GM23338 (cell line): Measurements from ENCODE around the gene UBAP2. TPM values are rescaled to one million over a fixed set of nuclear protein-coding genes. Genes with fewer than 3 reads are reported as not detected.

Experiments used
- ATAC-seq: fragments of 200-7000 bp; cut with Tn5 transposase; 3 replicates; pipeline ENCODE4 v1.9.1; 2020
- DNase-seq: peaks from one replicate; pipeline ENCODE4 v3.0.0-alpha.2; 2015; ENCODE audit warnings: low spot score
- H2AFZ ChIP-seq: fragments of 200-600 bp; sonication (generic); 2 replicates; pipeline ENCODE4 v1.8.0; 2016; ENCODE audit warnings: antibody characterized with exemption, mild to moderate bottlenecking, moderate library complexity
- H3F3A ChIP-seq: fragments of 200-600 bp; sonication (generic); replicated peaks from 2 replicates; pipeline ENCODE4 v1.8.0; 2017; ENCODE audit warnings: antibody characterized with exemption, mixed run types, low read depth
- H3K27ac ChIP-seq: fragments of 200-600 bp; sonication (generic); 2 replicates; pipeline ENCODE4 v1.6.1; 2016; ENCODE audit warnings: low read depth
- H3K27me3 ChIP-seq: fragments of 200-600 bp; sonication (generic); 2 replicates; pipeline ENCODE4 v1.8.0; 2016; ENCODE audit warnings: mild to moderate bottlenecking, mixed run types, moderate library complexity; ENCODE audit not compliant: insufficient read depth
- H3K36me3 ChIP-seq: fragments of 200-600 bp; sonication (generic); 2 replicates; pipeline ENCODE4 v1.8.0; 2016; ENCODE audit warnings: mild to moderate bottlenecking; ENCODE audit not compliant: insufficient read depth
- H3K4me1 ChIP-seq: fragments of 200-600 bp; sonication (generic); 2 replicates; pipeline ENCODE4 v1.8.0; 2016; ENCODE audit warnings: mild to moderate bottlenecking, moderate library complexity; ENCODE audit not compliant: insufficient read depth
- H3K4me2 ChIP-seq: fragments of 200-600 bp; sonication (generic); 2 replicates; pipeline ENCODE4 v1.7.1; 2017; ENCODE audit warnings: mixed run types
- H3K4me3 ChIP-seq: fragments of 200-600 bp; sonication (generic); 2 replicates; pipeline ENCODE4 v1.6.1; 2016; ENCODE audit warnings: mixed run types
- H3K79me2 ChIP-seq: fragments of 200-600 bp; sonication (generic); replicated peaks from 2 replicates; pipeline ENCODE4 v1.8.0; 2017; ENCODE audit warnings: mild to moderate bottlenecking; ENCODE audit not compliant: insufficient read depth
- H3K9me2 ChIP-seq: fragments of 200-600 bp; sonication (generic); 2 replicates; pipeline ENCODE4 v1.8.0; 2017; ENCODE audit not compliant: insufficient read depth
- H4K20me1 ChIP-seq: fragments of 200-600 bp; sonication (generic); replicated peaks from 2 replicates; pipeline ENCODE4 v1.8.0; 2017; ENCODE audit warnings: mild to moderate bottlenecking; ENCODE audit not compliant: insufficient read depth
- H3K27ac Mint-ChIP-seq: 2 replicates; pipeline ENCODE4 v1.8.0; 2020; ENCODE audit warnings: inconsistent platforms, mild to moderate bottlenecking, moderate library complexity, mixed read lengths
- H3K27me3 Mint-ChIP-seq: 3 replicates; pipeline ENCODE4 v1.8.0; 2022; ENCODE audit warnings: low read depth, mild to moderate bottlenecking, moderate library complexity, mixed read lengths, inconsistent platforms; ENCODE audit not compliant: insufficient read depth, poor library complexity
- H3K36me3 Mint-ChIP-seq: 3 replicates; pipeline ENCODE4 v1.8.0; 2021; ENCODE audit warnings: low read depth, mild to moderate bottlenecking, inconsistent platforms, moderate library complexity, mixed read lengths
- H3K4me1 Mint-ChIP-seq: 3 replicates; pipeline ENCODE4 v1.8.0; 2020; ENCODE audit warnings: mild to moderate bottlenecking, inconsistent platforms, mixed read lengths
- H3K4me3 Mint-ChIP-seq: 3 replicates; pipeline ENCODE4 v1.8.0; 2021; ENCODE audit warnings: moderate library complexity, mild to moderate bottlenecking, inconsistent platforms, mixed read lengths
- H3K9me3 Mint-ChIP-seq: 3 replicates; pipeline ENCODE4 v1.8.0; 2020; ENCODE audit warnings: moderate library complexity, mild to moderate bottlenecking, inconsistent platforms, mixed read lengths
- CREB1 ChIP-seq: fragments of 250-450 bp; sonication (Bioruptor Pico); IDR thresholded peaks from 2 replicates; pipeline ENCODE4 v1.5.0; 2020; ENCODE audit warnings: low read depth, mild to moderate bottlenecking, moderate library complexity
- EZH2 ChIP-seq: fragments of 200-600 bp; sonication (generic); IDR thresholded peaks from one replicate; pipeline ENCODE4 v1.8.0; 2017; ENCODE audit warnings: antibody characterized with exemption, mild to moderate bottlenecking, low read depth; ENCODE audit not compliant: unreplicated experiment
- EZH2phosphoT487 ChIP-seq: fragments of 200-600 bp; sonication (generic); IDR thresholded peaks from one replicate; pipeline ENCODE4 v1.8.1; 2018; ENCODE audit warnings: antibody characterized with exemption; ENCODE audit not compliant: unreplicated experiment
- JUNB ChIP-seq: IDR thresholded peaks from one replicate; pipeline ENCODE4 v1.6.1; 2016; ENCODE audit warnings: antibody characterized with exemption; ENCODE audit not compliant: unreplicated experiment
- NANOG ChIP-seq: IDR thresholded peaks from 2 replicates; pipeline ENCODE4 v1.6.1; 2016; ENCODE audit warnings: antibody characterized with exemption, borderline replicate concordance
- POLR2AphosphoS5 ChIP-seq: IDR thresholded peaks from 2 replicates; pipeline ENCODE4 v1.6.1; 2016; ENCODE audit warnings: antibody characterized with exemption, low read depth
- STAT1 ChIP-seq: IDR thresholded peaks from one replicate; pipeline ENCODE4 v1.6.1; 2016; ENCODE audit warnings: antibody characterized with exemption; ENCODE audit not compliant: unreplicated experiment
- ZNF114 ChIP-seq: fragments of 250-450 bp; sonication (Bioruptor Pico); IDR thresholded peaks from 2 replicates; pipeline ENCODE4 v1.5.0; 2020; ENCODE audit warnings: mild to moderate bottlenecking, moderate library complexity
- ZNF331 ChIP-seq: fragments of 250-450 bp; sonication (Bioruptor Pico); IDR thresholded peaks from 2 replicates; pipeline ENCODE4 v1.5.0; 2020; ENCODE audit warnings: low read depth, mild to moderate bottlenecking, moderate library complexity
- polyA plus RNA-seq: library from polyadenylated mRNA; unstranded; fragments of >200 nt; fragmentation: Nextera tagmentation; extraction: Ambion mirVana; gene quantifications from 2 replicates; pipeline ENCODE4 v1.2.1, GENCODE V29; 2016
- total RNA-seq: library from RNA; depleted of rRNA; stranded (reverse); fragments of >200 nt; shearing (Covaris generic); gene quantifications from 2 replicates; pipeline ENCODE4 v1.2.3, GENCODE V29; 2014
- TF ChIP-seq, protein P1 (sequence below): IDR thresholded peaks from 2 replicates; pipeline ENCODE4 v1.6.1; 2016; ENCODE audit warnings: antibody characterized with exemption
- TF ChIP-seq, protein P2 (sequence below), 2 experiments: fragments of 200-600 bp in 1 of 2; sonication (generic) in 1 of 2; conservative IDR thresholded peaks; 2 replicates each; pipeline versions ENCODE4 v1.5.1 to v1.6.1; 2016 to 2017; ENCODE audit warnings: antibody characterized with exemption in 2 of 2, low read depth in 2 of 2, mild to moderate bottlenecking in 2 of 2, moderate library complexity in 1 of 2
- TF ChIP-seq, protein P3 (sequence below): IDR thresholded peaks from one replicate; pipeline ENCODE4 v1.6.1; 2018; ENCODE audit warnings: antibody characterized with exemption; ENCODE audit not compliant: unreplicated experiment
- TF ChIP-seq, protein P4 (sequence below): fragments of 250-450 bp; sonication (Bioruptor Pico); IDR thresholded peaks from 2 replicates; pipeline ENCODE4 v1.5.0; 2020; ENCODE audit warnings: mild to moderate bottlenecking, moderate library complexity

The UBAP2 gene
- total and polyA plus RNA-seq, 2 experiments from 2014 or later, result 47.4 to 56.4 TPM

DNA sequence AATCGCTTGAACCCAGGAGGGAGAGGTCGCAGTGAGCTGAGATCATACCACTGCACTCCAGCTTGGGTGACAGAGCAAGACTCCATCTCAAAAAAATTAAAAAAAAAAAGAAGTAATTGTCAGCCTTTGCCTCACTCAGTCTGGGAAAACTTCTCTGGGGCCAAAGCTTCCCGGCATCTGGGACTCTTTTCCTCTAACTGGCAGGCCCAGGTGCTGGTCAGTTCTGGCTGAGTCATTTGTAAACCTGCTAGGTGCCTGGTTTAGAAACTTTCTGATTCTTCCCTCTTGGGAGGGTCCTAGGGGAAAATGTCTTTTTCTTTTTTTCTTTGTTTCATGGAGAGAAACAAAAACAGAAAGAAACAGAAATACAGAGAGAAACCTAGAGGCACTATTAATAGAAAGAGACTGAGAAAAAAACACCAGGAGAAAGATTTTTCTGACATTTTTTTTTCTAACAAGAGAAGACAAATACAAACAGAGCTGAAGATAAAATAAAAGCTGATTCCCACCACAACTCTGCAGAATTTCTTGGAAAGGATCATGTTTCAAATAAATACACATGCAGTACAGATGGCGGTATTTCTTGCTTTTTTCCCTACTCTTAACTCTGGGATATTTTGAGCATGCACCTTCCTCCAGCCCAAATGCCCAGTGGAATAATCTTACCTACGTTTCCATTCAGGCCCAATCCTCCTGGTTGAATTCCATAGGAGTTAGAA, 22.1 kb upstream of the UBAP2 start:
- Mint-ChIP-seq H3K4me3 (no peak overlapping the region), H3K27me3 (peaks cover 14% of the 10 kb centered on the region), H3K4me1 (peaks cover 15% of the 10 kb centered on the region), H3K36me3 (no peaks in the 10 kb centered on the region), H3K27ac (no peak overlapping the region), H3K9me3 (no peaks in the 10 kb centered on the region)
- Histone ChIP-seq H3K27ac (no peak overlapping the region), H3K4me1 (peaks cover 9% of the 10 kb centered on the region; the same call in 1 of the 2 replicates), H3K4me3 (no peak overlapping the region), H3K36me3 (no peaks in the 10 kb centered on the region), H3F3A (0 out of 2 replicates have a peak, but pooled peaks cover 4% of the 10 kb centered on the region), H3K9me2 (no peaks in the 10 kb centered on the region), H2AFZ (peak overlapping the region; percentile 80; the same call in 1 of the 2 replicates), H3K27me3 (no peaks in the 10 kb centered on the region), H3K79me2 (no peaks in the 10 kb centered on the region), H3K4me2 (no peak overlapping the region), H4K20me1 (no peaks in the 10 kb centered on the region)
- DNase-seq (no peak), ATAC-seq (no peak)
- TF ChIP-seq, protein P1, sequence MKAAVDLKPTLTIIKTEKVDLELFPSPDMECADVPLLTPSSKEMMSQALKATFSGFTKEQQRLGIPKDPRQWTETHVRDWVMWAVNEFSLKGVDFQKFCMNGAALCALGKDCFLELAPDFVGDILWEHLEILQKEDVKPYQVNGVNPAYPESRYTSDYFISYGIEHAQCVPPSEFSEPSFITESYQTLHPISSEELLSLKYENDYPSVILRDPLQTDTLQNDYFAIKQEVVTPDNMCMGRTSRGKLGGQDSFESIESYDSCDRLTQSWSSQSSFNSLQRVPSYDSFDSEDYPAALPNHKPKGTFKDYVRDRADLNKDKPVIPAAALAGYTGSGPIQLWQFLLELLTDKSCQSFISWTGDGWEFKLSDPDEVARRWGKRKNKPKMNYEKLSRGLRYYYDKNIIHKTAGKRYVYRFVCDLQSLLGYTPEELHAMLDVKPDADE, result no peak
- TF ChIP-seq, protein P2, sequence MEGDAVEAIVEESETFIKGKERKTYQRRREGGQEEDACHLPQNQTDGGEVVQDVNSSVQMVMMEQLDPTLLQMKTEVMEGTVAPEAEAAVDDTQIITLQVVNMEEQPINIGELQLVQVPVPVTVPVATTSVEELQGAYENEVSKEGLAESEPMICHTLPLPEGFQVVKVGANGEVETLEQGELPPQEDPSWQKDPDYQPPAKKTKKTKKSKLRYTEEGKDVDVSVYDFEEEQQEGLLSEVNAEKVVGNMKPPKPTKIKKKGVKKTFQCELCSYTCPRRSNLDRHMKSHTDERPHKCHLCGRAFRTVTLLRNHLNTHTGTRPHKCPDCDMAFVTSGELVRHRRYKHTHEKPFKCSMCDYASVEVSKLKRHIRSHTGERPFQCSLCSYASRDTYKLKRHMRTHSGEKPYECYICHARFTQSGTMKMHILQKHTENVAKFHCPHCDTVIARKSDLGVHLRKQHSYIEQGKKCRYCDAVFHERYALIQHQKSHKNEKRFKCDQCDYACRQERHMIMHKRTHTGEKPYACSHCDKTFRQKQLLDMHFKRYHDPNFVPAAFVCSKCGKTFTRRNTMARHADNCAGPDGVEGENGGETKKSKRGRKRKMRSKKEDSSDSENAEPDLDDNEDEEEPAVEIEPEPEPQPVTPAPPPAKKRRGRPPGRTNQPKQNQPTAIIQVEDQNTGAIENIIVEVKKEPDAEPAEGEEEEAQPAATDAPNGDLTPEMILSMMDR (conservative IDR thresholded peaks at IDR 0.05; ENCODE audit: low read depth in 2 of 2), result no peak
- TF ChIP-seq JUNB (no peak), EZH2phosphoT487 (no peak), ZNF114 (CRISPR knock-in tag) (no peak), POLR2AphosphoS5 (no peak), STAT1 (no peak), ZNF331 (no peak), CREB1 (CRISPR knock-in tag) (no peak), NANOG (no peak), EZH2 (no peak)
- TF ChIP-seq, protein P3, sequence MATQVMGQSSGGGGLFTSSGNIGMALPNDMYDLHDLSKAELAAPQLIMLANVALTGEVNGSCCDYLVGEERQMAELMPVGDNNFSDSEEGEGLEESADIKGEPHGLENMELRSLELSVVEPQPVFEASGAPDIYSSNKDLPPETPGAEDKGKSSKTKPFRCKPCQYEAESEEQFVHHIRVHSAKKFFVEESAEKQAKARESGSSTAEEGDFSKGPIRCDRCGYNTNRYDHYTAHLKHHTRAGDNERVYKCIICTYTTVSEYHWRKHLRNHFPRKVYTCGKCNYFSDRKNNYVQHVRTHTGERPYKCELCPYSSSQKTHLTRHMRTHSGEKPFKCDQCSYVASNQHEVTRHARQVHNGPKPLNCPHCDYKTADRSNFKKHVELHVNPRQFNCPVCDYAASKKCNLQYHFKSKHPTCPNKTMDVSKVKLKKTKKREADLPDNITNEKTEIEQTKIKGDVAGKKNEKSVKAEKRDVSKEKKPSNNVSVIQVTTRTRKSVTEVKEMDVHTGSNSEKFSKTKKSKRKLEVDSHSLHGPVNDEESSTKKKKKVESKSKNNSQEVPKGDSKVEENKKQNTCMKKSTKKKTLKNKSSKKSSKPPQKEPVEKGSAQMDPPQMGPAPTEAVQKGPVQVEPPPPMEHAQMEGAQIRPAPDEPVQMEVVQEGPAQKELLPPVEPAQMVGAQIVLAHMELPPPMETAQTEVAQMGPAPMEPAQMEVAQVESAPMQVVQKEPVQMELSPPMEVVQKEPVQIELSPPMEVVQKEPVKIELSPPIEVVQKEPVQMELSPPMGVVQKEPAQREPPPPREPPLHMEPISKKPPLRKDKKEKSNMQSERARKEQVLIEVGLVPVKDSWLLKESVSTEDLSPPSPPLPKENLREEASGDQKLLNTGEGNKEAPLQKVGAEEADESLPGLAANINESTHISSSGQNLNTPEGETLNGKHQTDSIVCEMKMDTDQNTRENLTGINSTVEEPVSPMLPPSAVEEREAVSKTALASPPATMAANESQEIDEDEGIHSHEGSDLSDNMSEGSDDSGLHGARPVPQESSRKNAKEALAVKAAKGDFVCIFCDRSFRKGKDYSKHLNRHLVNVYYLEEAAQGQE, result no peak
- TF ChIP-seq, protein P4, sequence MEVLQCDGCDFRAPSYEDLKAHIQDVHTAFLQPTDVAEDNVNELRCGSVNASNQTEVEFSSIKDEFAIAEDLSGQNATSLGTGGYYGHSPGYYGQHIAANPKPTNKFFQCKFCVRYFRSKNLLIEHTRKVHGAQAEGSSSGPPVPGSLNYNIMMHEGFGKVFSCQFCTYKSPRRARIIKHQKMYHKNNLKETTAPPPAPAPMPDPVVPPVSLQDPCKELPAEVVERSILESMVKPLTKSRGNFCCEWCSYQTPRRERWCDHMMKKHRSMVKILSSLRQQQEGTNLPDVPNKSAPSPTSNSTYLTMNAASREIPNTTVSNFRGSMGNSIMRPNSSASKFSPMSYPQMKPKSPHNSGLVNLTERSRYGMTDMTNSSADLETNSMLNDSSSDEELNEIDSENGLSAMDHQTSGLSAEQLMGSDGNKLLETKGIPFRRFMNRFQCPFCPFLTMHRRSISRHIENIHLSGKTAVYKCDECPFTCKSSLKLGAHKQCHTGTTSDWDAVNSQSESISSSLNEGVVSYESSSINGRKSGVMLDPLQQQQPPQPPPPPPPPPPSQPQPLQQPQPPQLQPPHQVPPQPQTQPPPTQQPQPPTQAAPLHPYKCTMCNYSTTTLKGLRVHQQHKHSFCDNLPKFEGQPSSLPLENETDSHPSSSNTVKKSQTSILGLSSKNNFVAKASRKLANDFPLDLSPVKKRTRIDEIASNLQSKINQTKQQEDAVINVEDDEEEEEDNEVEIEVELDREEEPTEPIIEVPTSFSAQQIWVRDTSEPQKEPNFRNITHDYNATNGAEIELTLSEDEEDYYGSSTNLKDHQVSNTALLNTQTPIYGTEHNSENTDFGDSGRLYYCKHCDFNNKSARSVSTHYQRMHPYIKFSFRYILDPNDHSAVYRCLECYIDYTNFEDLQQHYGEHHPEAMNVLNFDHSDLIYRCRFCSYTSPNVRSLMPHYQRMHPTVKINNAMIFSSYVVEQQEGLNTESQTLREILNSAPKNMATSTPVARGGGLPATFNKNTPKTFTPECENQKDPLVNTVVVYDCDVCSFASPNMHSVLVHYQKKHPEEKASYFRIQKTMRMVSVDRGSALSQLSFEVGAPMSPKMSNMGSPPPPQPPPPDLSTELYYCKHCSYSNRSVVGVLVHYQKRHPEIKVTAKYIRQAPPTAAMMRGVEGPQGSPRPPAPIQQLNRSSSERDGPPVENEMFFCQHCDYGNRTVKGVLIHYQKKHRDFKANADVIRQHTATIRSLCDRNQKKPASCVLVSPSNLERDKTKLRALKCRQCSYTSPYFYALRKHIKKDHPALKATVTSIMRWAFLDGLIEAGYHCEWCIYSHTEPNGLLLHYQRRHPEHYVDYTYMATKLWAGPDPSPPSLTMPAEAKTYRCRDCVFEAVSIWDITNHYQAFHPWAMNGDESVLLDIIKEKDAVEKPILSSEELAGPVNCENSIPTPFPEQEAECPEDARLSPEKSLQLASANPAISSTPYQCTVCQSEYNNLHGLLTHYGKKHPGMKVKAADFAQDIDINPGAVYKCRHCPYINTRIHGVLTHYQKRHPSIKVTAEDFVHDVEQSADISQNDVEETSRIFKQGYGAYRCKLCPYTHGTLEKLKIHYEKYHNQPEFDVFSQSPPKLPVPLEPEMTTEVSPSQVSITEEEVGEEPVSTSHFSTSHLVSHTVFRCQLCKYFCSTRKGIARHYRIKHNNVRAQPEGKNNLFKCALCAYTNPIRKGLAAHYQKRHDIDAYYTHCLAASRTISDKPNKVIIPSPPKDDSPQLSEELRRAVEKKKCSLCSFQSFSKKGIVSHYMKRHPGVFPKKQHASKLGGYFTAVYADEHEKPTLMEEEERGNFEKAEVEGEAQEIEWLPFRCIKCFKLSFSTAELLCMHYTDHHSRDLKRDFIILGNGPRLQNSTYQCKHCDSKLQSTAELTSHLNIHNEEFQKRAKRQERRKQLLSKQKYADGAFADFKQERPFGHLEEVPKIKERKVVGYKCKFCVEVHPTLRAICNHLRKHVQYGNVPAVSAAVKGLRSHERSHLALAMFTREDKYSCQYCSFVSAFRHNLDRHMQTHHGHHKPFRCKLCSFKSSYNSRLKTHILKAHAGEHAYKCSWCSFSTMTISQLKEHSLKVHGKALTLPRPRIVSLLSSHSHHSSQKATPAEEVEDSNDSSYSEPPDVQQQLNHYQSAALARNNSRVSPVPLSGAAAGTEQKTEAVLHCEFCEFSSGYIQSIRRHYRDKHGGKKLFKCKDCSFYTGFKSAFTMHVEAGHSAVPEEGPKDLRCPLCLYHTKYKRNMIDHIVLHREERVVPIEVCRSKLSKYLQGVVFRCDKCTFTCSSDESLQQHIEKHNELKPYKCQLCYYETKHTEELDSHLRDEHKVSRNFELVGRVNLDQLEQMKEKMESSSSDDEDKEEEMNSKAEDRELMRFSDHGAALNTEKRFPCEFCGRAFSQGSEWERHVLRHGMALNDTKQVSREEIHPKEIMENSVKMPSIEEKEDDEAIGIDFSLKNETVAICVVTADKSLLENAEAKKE (CRISPR knock-in tag), result no peak
